ENCODE results near the gene EZH1. TPM values are rescaled to one million over a fixed set of nuclear protein-coding genes. Genes with fewer than 3 reads are reported as not detected.

EZH1 gene
- total and polyA plus RNA-seq, 2 donors: 18.5 to 38.8 TPM

- H3K36me3 ChIP-seq (ENCODE audit: control insufficient read depth in 2 of 2, insufficient read depth in 2 of 2, low read length in 1 of 2): peaks cover 9 to 15% of the 10 kb centered on the region in 2 donors
- no peak for DNase-seq (ENCODE audit: low read depth in 6 of 9, low spot score in 9 of 9)
- WGBS: 97% methylated on average over 20 of the region's 20 CpGs
Measured at GRCh38 chr17:42695500-42695899, 49.3 kb downstream of the EZH1 start.

GRCh38 chr17:42694524-42694923 lies 50.3 kb downstream of the EZH1 start:
- no peak overlapping the region for H3K27ac ChIP-seq (ENCODE audit: low read depth in 1 of 2, low read length in 1 of 2)
- no peak for DNase-seq (ENCODE audit: low read depth in 6 of 9, low spot score in 9 of 9)
- no peaks in the 10 kb centered on the region for H3K9me3 ChIP-seq (ENCODE audit: control insufficient read depth in 2 of 2, insufficient read depth in 1 of 2, low read length in 1 of 2)
- no peak overlapping the region for H3K4me3 ChIP-seq (ENCODE audit: low read length in 2 of 2)
- H3K36me3 ChIP-seq (ENCODE audit: control insufficient read depth in 2 of 2, insufficient read depth in 2 of 2, low read length in 1 of 2): peaks cover 0 to 5% of the 10 kb centered on the region in 2 donors
- peaks cover 0 to 9% of the 10 kb centered on the region in 2 donors for H3K27me3 ChIP-seq (ENCODE audit: control insufficient read depth in 2 of 2, insufficient read depth in 1 of 2, low read length in 1 of 2)
- H3K4me1 ChIP-seq (ENCODE audit: control insufficient read depth in 2 of 2, insufficient read depth in 2 of 2, low read length in 2 of 2): no peaks in the 10 kb centered on the region
- WGBS: 97% methylated on average over 3 of the region's 3 CpGs

More at GRCh38 chr17:42695500-42695899, 49.3 kb downstream of the EZH1 start:
- Histone ChIP-seq H3K27ac (ENCODE audit: low read depth in 1 of 2, low read length in 1 of 2) (no peak overlapping the region), H3K4me3 (ENCODE audit: low read length in 2 of 2) (no peak overlapping the region), H3K9me3 (ENCODE audit: control insufficient read depth in 2 of 2, insufficient read depth in 1 of 2, low read length in 1 of 2) (no peaks in the 10 kb centered on the region), H3K4me1 (ENCODE audit: control insufficient read depth in 2 of 2, insufficient read depth in 2 of 2, low read length in 2 of 2) (no peaks in the 10 kb centered on the region), H3K27me3 (ENCODE audit: control insufficient read depth in 2 of 2, insufficient read depth in 1 of 2, low read length in 1 of 2) (peaks cover 0 to 5% of the 10 kb centered on the region in 2 donors)

- DNase-seq (ENCODE audit: low read depth in 6 of 9, low spot score in 9 of 9): no peak
Measured at GRCh38 chr17:42692489-42692888, 52.4 kb downstream of the EZH1 start.

GRCh38 chr17:42691021-42691545 lies 53.8 kb downstream of the EZH1 start:
- Histone ChIP-seq H3K36me3 (ENCODE audit: control insufficient read depth in 2 of 2, insufficient read depth in 2 of 2, low read length in 1 of 2) (no peaks in the 10 kb centered on the region), H3K27me3 (ENCODE audit: control insufficient read depth in 2 of 2, insufficient read depth in 1 of 2, low read length in 1 of 2) (peaks cover 0 to 43% of the 10 kb centered on the region in 2 donors), H3K4me1 (ENCODE audit: control insufficient read depth in 2 of 2, insufficient read depth in 2 of 2, low read length in 2 of 2) (peaks cover 0 to 13% of the 10 kb centered on the region in 2 donors), H3K9me3 (ENCODE audit: control insufficient read depth in 2 of 2, insufficient read depth in 1 of 2, low read length in 1 of 2) (peaks cover 0 to 11% of the 10 kb centered on the region in 2 donors), H3K4me3 (ENCODE audit: low read length in 2 of 2) (no peak overlapping the region), H3K27ac (ENCODE audit: low read depth in 1 of 2, low read length in 1 of 2) (no peak overlapping the region)
- 98% methylated on average over 12 of the region's 12 CpGs for WGBS
- DNase-seq (ENCODE audit: low read depth in 6 of 9, low spot score in 9 of 9): no peak

More at GRCh38 chr17:42692489-42692888, 52.4 kb downstream of the EZH1 start:
- Histone ChIP-seq H3K4me1 (ENCODE audit: control insufficient read depth in 2 of 2, insufficient read depth in 2 of 2, low read length in 2 of 2) (peaks cover 0 to under 1% of the 10 kb centered on the region in 2 donors), H3K27ac (ENCODE audit: low read depth in 1 of 2, low read length in 1 of 2) (no peak overlapping the region), H3K4me3 (ENCODE audit: low read length in 2 of 2) (no peak overlapping the region), H3K27me3 (ENCODE audit: control insufficient read depth in 2 of 2, insufficient read depth in 1 of 2, low read length in 1 of 2) (peaks cover 0 to 29% of the 10 kb centered on the region in 2 donors), H3K9me3 (ENCODE audit: control insufficient read depth in 2 of 2, insufficient read depth in 1 of 2, low read length in 1 of 2) (peaks cover 0 to 2% of the 10 kb centered on the region in 2 donors), H3K36me3 (ENCODE audit: control insufficient read depth in 2 of 2, insufficient read depth in 2 of 2, low read length in 1 of 2) (no peaks in the 10 kb centered on the region)
- WGBS: 94% methylated on average over 11 of the region's 11 CpGs

DNA sequence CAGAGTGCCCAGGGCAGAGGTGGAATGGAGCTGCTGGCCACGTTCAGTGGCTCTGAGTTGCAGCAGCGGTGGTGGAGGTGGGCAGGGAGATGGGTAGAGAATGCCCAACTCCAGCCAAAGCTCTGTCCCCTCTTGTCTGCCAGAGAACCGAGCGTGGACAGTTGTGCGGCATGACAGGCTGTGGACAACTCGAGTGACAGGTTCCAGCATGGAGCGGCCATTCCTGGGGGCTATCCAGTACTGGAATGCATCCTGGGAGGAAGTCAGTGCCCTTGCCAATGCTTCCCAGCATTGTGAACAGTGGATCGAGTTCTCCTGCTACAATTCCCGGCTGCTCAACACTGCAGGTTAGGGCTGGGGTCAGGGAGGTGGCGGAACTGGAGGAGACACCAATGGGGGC lies 54.2 kb downstream of the EZH1 start:
- Histone ChIP-seq H3K9me3 (ENCODE audit: control insufficient read depth in 2 of 2, insufficient read depth in 1 of 2, low read length in 1 of 2) (peaks cover 0 to 11% of the 10 kb centered on the region in 2 donors), H3K36me3 (ENCODE audit: control insufficient read depth in 2 of 2, insufficient read depth in 2 of 2, low read length in 1 of 2) (no peaks in the 10 kb centered on the region), H3K27ac (ENCODE audit: low read depth in 1 of 2, low read length in 1 of 2) (no peak overlapping the region), H3K27me3 (ENCODE audit: control insufficient read depth in 2 of 2, insufficient read depth in 1 of 2, low read length in 1 of 2) (peaks cover 0 to 48% of the 10 kb centered on the region in 2 donors), H3K4me1 (ENCODE audit: control insufficient read depth in 2 of 2, insufficient read depth in 2 of 2, low read length in 2 of 2) (peaks cover 0 to 13% of the 10 kb centered on the region in 2 donors), H3K4me3 (ENCODE audit: low read length in 2 of 2) (no peak overlapping the region)
- 90% methylated on average over 10 of the region's 10 CpGs for WGBS
- no peak for DNase-seq (ENCODE audit: low read depth in 6 of 9, low spot score in 9 of 9)

DNA sequence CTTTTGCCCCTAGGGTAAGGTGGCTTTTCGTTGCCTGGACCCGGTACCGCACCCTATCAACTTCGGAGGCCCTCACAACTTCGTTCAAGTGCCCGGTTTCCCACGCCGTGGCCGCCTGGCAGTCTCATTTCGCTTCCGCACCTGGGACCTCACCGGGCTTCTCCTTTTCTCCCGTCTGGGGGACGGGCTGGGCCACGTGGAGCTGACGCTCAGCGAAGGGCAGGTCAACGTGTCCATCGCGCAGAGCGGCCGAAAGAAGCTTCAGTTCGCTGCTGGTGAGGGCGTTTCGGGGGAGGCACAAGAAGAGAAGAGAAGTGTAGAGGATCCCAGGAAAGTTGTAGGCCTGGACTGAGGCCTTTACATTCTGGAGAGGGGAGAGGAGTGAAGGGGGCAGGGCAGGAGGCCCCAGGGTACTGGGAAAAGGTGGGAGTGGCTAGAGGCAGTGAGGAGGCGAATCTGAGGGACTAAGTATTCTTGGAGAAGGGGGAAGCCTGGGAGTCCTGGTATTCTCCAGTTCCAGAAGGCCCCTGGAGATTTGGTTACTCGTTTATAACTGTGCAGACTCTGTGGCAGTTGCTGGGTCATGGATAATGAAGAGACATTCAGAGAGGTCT lies 57.0 kb downstream of the EZH1 start:
- Histone ChIP-seq H3K9me3 (ENCODE audit: control insufficient read depth in 2 of 2, insufficient read depth in 1 of 2, low read length in 1 of 2) (peaks cover 0 to 18% of the 10 kb centered on the region in 2 donors), H3K27me3 (ENCODE audit: control insufficient read depth in 2 of 2, insufficient read depth in 1 of 2, low read length in 1 of 2) (peaks cover 10 to 76% of the 10 kb centered on the region in 2 donors), H3K27ac (ENCODE audit: low read depth in 1 of 2, low read length in 1 of 2) (no peak overlapping the region), H3K4me1 (ENCODE audit: control insufficient read depth in 2 of 2, insufficient read depth in 2 of 2, low read length in 2 of 2) (peaks cover 0 to 35% of the 10 kb centered on the region in 2 donors), H3K4me3 (ENCODE audit: low read length in 2 of 2) (no peak overlapping the region), H3K36me3 (ENCODE audit: control insufficient read depth in 2 of 2, insufficient read depth in 2 of 2, low read length in 1 of 2) (no peaks in the 10 kb centered on the region)
- 95% methylated on average over 27 of the region's 27 CpGs for WGBS
- DNase-seq (ENCODE audit: low read depth in 6 of 9, low spot score in 9 of 9): no peak

- H3K9me3 ChIP-seq (ENCODE audit: control insufficient read depth in 2 of 2, insufficient read depth in 1 of 2, low read length in 1 of 2): peaks cover 0 to 19% of the 10 kb centered on the region in 2 donors
- no peak overlapping the region for H3K27ac ChIP-seq (ENCODE audit: low read depth in 1 of 2, low read length in 1 of 2)
- peaks cover 15 to 88% of the 10 kb centered on the region in 2 donors for H3K27me3 ChIP-seq (ENCODE audit: control insufficient read depth in 2 of 2, insufficient read depth in 1 of 2, low read length in 1 of 2)
- no peaks in the 10 kb centered on the region for H3K36me3 ChIP-seq (ENCODE audit: control insufficient read depth in 2 of 2, insufficient read depth in 2 of 2, low read length in 1 of 2)
- peaks cover under 1 to 44% of the 10 kb centered on the region in 2 donors for H3K4me1 ChIP-seq (ENCODE audit: control insufficient read depth in 2 of 2, insufficient read depth in 2 of 2, low read length in 2 of 2)
- WGBS: 90% methylated on average over 32 of the region's 32 CpGs
- DNase-seq (ENCODE audit: low read depth in 6 of 9, low spot score in 9 of 9): peak in 1 of 9 donors; percentile 57
- H3K4me3 ChIP-seq (ENCODE audit: low read length in 2 of 2): no peak overlapping the region
Measured at GRCh38 chr17:42686520-42687128, 58.2 kb downstream of the EZH1 start.

- Histone ChIP-seq H3K9me3 (ENCODE audit: control insufficient read depth in 2 of 2, insufficient read depth in 1 of 2, low read length in 1 of 2) (peaks cover 0 to 24% of the 10 kb centered on the region in 2 donors), H3K4me3 (ENCODE audit: low read length in 2 of 2) (no peak overlapping the region), H3K27me3 (ENCODE audit: control insufficient read depth in 2 of 2, insufficient read depth in 1 of 2, low read length in 1 of 2) (peaks cover 19 to 93% of the 10 kb centered on the region in 2 donors), H3K4me1 (ENCODE audit: control insufficient read depth in 2 of 2, insufficient read depth in 2 of 2, low read length in 2 of 2) (peaks cover 3 to 50% of the 10 kb centered on the region in 2 donors), H3K27ac (ENCODE audit: low read depth in 1 of 2, low read length in 1 of 2) (no peak overlapping the region), H3K36me3 (ENCODE audit: control insufficient read depth in 2 of 2, insufficient read depth in 2 of 2, low read length in 1 of 2) (no peaks in the 10 kb centered on the region)
- WGBS: 92% methylated on average over 14 of the region's 14 CpGs
- no peak for DNase-seq (ENCODE audit: low read depth in 6 of 9, low spot score in 9 of 9)
Measured at GRCh38 chr17:42685831-42686230, 59.0 kb downstream of the EZH1 start.

DNA sequence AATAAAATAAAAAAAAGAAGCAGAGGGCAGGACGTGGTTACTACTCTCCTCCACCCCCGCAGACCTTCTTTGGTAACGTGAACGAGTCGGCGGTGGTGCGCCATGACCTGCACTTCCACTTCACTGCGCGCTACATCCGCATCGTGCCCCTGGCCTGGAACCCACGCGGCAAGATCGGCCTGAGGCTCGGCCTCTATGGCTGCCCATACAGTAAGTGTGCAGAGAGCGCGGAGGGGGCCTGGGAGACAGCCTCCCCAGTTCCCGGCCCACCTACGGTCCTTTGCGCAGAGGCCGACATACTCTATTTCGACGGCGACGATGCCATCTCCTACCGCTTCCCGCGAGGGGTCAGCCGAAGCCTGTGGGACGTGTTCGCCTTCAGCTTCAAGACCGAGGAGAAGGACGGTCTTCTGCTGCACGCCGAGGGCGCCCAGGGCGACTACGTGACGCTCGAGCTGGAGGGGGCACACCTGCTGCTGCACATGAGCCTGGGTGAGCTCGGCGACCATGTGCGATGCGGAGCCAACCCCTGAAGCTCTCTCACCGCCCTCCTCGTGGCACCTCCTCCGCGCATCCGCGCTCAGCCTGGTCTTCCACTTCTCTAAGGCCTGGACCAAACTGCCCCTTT lies 59.8 kb downstream of the EZH1 start:
- 95% methylated on average over 50 of the region's 50 CpGs for WGBS
- no peak for DNase-seq (ENCODE audit: low read depth in 6 of 9, low spot score in 9 of 9)
- Histone ChIP-seq H3K4me3 (ENCODE audit: low read length in 2 of 2) (no peak overlapping the region), H3K27ac (ENCODE audit: low read depth in 1 of 2, low read length in 1 of 2) (no peak overlapping the region), H3K36me3 (ENCODE audit: control insufficient read depth in 2 of 2, insufficient read depth in 2 of 2, low read length in 1 of 2) (no peaks in the 10 kb centered on the region), H3K27me3 (ENCODE audit: control insufficient read depth in 2 of 2, insufficient read depth in 1 of 2, low read length in 1 of 2) (peaks cover 19 to 97% of the 10 kb centered on the region in 2 donors), H3K4me1 (ENCODE audit: control insufficient read depth in 2 of 2, insufficient read depth in 2 of 2, low read length in 2 of 2) (peaks cover 5 to 56% of the 10 kb centered on the region in 2 donors), H3K9me3 (ENCODE audit: control insufficient read depth in 2 of 2, insufficient read depth in 1 of 2, low read length in 1 of 2) (peaks cover 0 to 26% of the 10 kb centered on the region in 2 donors)
